Measurements from ENCODE around the gene OR2T4.

The OR2T4 gene

DNA sequence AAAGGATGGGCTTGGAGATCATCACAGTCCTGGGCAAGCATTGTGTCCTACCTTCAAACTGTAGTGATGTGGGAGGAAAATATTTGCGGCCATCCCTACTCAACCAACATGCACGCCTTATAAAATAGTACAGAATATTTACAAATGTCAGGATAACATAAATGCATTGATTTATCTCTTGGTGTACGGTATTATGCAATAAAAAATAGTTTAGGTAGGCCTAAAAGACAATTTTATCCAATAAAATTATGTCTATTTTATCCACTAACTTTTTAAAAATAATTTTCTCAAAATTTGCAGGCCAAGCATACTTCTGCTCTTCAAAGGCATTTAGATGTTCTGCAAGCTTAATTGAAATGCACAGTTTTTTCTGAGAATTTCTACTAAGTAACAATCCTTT is 41.3 kb downstream of the OR2T4 start, which contains the start of gene OR2T1:
Gene OR2T1, plus strand, starts transcription at position 301 of the 400 bp plus-strand sequence. CDS start 3,100 bp downstream, outside the sequence.
- no peak within 1 kb of the TSS for H3K4me3 Mint-ChIP-seq
- no peaks in the 10 kb centered on the region for H3K36me3 Mint-ChIP-seq (ENCODE audit: low read depth)
- no peaks in the 10 kb centered on the region for H3K27me3 Mint-ChIP-seq (ENCODE audit: low read depth)
- H3K4me1 Mint-ChIP-seq (ENCODE audit: low read depth) = peaks cover 3% of the 10 kb centered on the region
- H3K27ac Mint-ChIP-seq = no peak within 1 kb of the TSS
- no peak for DNase-seq (ENCODE audit: low spot score)
- peaks cover 5% of the 10 kb centered on the region for H3K9me3 Mint-ChIP-seq

DNA sequence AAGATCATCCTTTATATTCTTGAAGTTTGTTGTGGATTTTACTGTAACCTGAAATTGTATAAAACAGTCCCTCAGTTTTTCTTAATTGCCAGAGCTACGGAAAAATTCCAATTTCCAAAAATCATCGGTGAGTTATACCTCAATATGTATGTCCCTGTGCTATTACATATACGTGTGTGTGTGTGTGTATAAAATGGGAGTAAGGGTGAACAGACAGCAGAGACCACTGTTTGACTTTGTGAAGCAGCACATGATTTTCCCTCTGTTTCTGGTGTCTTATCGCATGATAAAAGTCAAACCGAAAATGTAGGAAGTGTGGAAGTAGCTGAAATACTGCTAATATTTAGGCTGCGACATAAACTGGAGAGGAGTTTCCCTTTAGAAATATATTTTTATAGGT is 42.6 kb downstream of the OR2T4 start:
- Mint-ChIP-seq H3K36me3 (ENCODE audit: low read depth) (no peaks in the 10 kb centered on the region), H3K27ac (no peak overlapping the region), H3K4me1 (ENCODE audit: low read depth) (peaks cover 3% of the 10 kb centered on the region), H3K27me3 (ENCODE audit: low read depth) (no peaks in the 10 kb centered on the region), H3K9me3 (peaks cover 5% of the 10 kb centered on the region), H3K4me3 (no peak overlapping the region)
- DNase-seq (ENCODE audit: low spot score) = no peak

DNA sequence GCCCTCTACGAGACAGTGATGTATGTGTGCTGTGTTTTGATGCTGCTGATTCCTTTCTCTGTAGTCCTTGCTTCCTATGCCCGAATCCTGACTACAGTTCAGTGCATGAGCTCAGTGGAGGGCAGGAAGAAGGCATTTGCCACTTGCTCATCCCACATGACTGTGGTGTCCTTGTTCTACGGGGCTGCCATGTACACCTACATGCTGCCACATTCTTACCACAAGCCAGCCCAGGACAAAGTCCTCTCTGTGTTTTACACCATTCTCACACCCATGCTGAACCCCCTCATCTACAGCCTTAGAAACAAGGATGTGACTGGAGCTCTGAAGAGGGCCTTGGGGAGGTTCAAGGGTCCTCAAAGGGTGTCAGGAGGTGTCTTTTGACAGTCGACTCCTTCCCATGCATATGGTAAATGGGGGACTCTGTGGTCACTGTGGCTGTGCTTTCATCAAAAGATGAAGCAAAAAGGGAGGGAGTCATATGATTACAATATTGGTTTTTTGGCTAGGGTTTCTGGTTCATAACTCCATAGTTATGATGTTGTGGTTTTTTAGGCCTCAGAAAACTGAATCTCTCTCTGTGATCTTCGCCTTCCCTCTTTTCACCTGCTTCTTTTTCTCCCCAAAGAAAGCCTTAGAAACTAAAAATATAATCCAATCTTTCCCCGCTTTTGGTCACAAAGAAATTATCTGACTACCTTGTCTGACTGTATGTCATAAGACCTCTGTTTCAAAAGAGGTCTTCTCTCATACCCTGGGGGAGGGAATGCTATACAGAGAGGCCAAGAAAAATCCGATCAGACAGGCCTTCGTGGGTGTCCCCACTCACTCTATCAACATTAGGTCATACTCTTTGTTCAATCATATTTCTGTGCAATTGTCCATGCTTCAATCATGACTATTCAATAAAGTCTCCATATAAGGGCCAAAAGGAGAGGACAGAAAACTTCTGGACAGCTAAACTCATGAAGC is 45.5 kb downstream of the OR2T4 start:
- Mint-ChIP-seq H3K4me1 (ENCODE audit: low read depth) (peaks cover 3% of the 10 kb centered on the region), H3K27me3 (ENCODE audit: low read depth) (no peaks in the 10 kb centered on the region), H3K9me3 (peaks cover 8% of the 10 kb centered on the region), H3K4me3 (no peak overlapping the region), H3K27ac (no peak overlapping the region), H3K36me3 (ENCODE audit: low read depth) (no peaks in the 10 kb centered on the region)
- no peak for DNase-seq (ENCODE audit: low spot score)

Measured in T-helper 2 cell treated with Interferon-gamma antibody and Interleukin-4, amounts not matched to agents 5 μg/mL and 100 μg/mL, for 36 hours (primary cell).